ENCODE measurements around the gene INTS11.

The INTS11 gene

GRCh38 chr1:1326075-1326605 lies 1.7 kb upstream of the INTS11 start:
- no peak overlapping the region for H3K9ac ChIP-seq
- H3K4me3 ChIP-seq (ENCODE audit: low read depth, low read length) = peak overlapping the region; percentile 97
- H3K4me1 ChIP-seq = peaks cover 5% of the 10 kb centered on the region
- TF ChIP-seq, protein P1, sequence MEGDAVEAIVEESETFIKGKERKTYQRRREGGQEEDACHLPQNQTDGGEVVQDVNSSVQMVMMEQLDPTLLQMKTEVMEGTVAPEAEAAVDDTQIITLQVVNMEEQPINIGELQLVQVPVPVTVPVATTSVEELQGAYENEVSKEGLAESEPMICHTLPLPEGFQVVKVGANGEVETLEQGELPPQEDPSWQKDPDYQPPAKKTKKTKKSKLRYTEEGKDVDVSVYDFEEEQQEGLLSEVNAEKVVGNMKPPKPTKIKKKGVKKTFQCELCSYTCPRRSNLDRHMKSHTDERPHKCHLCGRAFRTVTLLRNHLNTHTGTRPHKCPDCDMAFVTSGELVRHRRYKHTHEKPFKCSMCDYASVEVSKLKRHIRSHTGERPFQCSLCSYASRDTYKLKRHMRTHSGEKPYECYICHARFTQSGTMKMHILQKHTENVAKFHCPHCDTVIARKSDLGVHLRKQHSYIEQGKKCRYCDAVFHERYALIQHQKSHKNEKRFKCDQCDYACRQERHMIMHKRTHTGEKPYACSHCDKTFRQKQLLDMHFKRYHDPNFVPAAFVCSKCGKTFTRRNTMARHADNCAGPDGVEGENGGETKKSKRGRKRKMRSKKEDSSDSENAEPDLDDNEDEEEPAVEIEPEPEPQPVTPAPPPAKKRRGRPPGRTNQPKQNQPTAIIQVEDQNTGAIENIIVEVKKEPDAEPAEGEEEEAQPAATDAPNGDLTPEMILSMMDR (IDR thresholded peaks at IDR 0.05) = no peak
- peaks cover 21% of the 10 kb centered on the region for H3K79me2 ChIP-seq
- peak overlapping the region; percentile 72 for H3K4me2 ChIP-seq (ENCODE audit: low read length)
- H3K27me3 ChIP-seq (ENCODE audit: control insufficient read depth, insufficient read depth, low read length) = no peaks in the 10 kb centered on the region
- no peaks in the 10 kb centered on the region for H3K9me3 ChIP-seq (ENCODE audit: control insufficient read depth, low read length)
- peak overlapping the region; percentile 91 for H3K27ac ChIP-seq
- H2AFZ ChIP-seq = no peak overlapping the region
- no peaks in the 10 kb centered on the region for H3K36me3 ChIP-seq (ENCODE audit: control insufficient read depth, insufficient read depth, low read length)

- peaks cover 5% of the 10 kb centered on the region for H3K4me1 ChIP-seq
- no peaks in the 10 kb centered on the region for H3K27me3 ChIP-seq (ENCODE audit: control insufficient read depth, insufficient read depth, low read length)
- H3K36me3 ChIP-seq (ENCODE audit: control insufficient read depth, insufficient read depth, low read length) = no peaks in the 10 kb centered on the region
- TF ChIP-seq, protein P1 (IDR thresholded peaks at IDR 0.05) = no peak
- H3K4me2 ChIP-seq (ENCODE audit: low read length) = peak overlapping the region; percentile 72
- H3K4me3 ChIP-seq (ENCODE audit: low read depth, low read length) = peak overlapping the region; percentile 97
- H3K27ac ChIP-seq = peak overlapping the region; percentile 91
- peaks cover 22% of the 10 kb centered on the region for H3K79me2 ChIP-seq
- peak overlapping the region; percentile 92 for H3K9ac ChIP-seq
- no peaks in the 10 kb centered on the region for H3K9me3 ChIP-seq (ENCODE audit: control insufficient read depth, low read length)
- H2AFZ ChIP-seq = no peak overlapping the region
Measured at GRCh38 chr1:1325288-1326074, 1.0 kb upstream of the INTS11 start.

DNA sequence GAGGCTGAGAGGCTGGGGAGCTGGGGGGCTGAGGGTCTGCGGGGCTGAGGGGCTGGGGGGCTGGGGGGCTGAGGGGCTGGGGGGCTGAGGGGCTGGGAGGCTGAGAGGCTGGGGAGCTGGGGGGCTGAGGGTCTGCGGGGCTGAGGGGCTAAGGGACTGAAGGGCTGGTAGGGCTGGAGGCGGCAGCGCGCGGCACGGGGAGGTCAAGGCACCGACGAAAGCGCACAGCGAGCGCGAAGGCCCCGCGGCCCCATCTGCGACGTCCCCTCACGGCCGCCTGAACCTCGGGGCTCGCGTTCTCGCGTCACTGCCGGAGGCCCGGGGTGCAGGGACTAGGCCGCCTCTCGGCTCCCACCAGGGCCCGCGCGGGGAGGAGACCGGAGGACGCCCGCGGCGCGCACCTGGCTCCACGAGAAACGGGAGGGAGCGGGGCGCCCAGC lies 356 bp downstream of the INTS11 start:
- TF ChIP-seq, protein P1 (IDR thresholded peaks at IDR 0.05) = no peak
- H3K79me2 ChIP-seq = peaks cover 22% of the 10 kb centered on the region
- no peaks in the 10 kb centered on the region for H3K36me3 ChIP-seq (ENCODE audit: control insufficient read depth, insufficient read depth, low read length)
- peak overlapping the region; percentile 81 for H3K4me2 ChIP-seq (ENCODE audit: low read length)
- H3K4me1 ChIP-seq = peaks cover 5% of the 10 kb centered on the region
- no peaks in the 10 kb centered on the region for H3K27me3 ChIP-seq (ENCODE audit: control insufficient read depth, insufficient read depth, low read length)
- peak overlapping the region; percentile 97 for H3K4me3 ChIP-seq (ENCODE audit: low read depth, low read length)
- H3K9ac ChIP-seq = peak overlapping the region; percentile 67
- H2AFZ ChIP-seq = peak overlapping the region; percentile 76
- no peaks in the 10 kb centered on the region for H3K9me3 ChIP-seq (ENCODE audit: control insufficient read depth, low read length)
- peak overlapping the region; percentile 36 for H3K27ac ChIP-seq

DNA sequence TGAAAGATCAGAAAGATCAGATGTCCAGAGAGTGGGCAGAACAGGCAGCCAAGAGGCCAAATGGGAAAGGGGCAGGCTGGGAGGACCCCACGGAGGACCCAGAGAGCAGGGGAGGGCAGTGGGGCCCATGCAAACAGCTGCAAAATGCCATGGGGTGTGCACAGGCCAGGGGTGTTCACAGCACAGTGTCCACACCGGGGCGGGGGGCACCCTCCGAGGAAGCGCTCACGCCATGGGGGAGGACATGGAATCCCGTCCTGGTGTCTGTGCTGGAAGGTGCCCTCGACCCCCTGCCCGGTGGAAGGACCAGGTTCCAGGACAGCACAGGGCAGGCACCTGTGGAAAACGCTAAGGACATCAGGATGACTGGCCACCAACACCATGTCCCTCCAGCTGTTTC lies 1.5 kb downstream of the INTS11 start:
- Histone ChIP-seq H3K9ac (no peak overlapping the region), H3K27ac (no peak overlapping the region), H3K4me1 (peaks cover 5% of the 10 kb centered on the region), H3K4me3 (ENCODE audit: low read depth, low read length) (no peak overlapping the region), H3K27me3 (ENCODE audit: control insufficient read depth, insufficient read depth, low read length) (no peaks in the 10 kb centered on the region), H3K9me3 (ENCODE audit: control insufficient read depth, low read length) (no peaks in the 10 kb centered on the region), H3K36me3 (ENCODE audit: control insufficient read depth, insufficient read depth, low read length) (no peaks in the 10 kb centered on the region), H3K79me2 (peaks cover 22% of the 10 kb centered on the region), H2AFZ (no peak overlapping the region), H3K4me2 (ENCODE audit: low read length) (no peak overlapping the region)
- TF ChIP-seq, protein P1 (IDR thresholded peaks at IDR 0.05) = no peak

Measured in parathyroid adenoma (tissue), 2 donors.